ENCODE measurements around the gene MFAP4. TPM values are rescaled to one million over a fixed set of nuclear protein-coding genes. Genes with fewer than 3 reads are reported as not detected.

Gene MFAP4
- total and polyA plus RNA-seq, 9 of the 15 experiments (the other 6 are each of a cell fraction or from before 2014, with no cell fraction given): 0.07 to 0.24 TPM; not detected in 7

GRCh38 chr17:19387921-19388521 lies 1.0 kb upstream of the MFAP4 start:
- ChIA-PET CTCF (ENCODE audit: low intra/inter-chr PET ratio) (no interaction called here), POLR2A (interaction anchor here (1.0 kb wide), 1 partner anchor 129 kb away, joined by 3 read pairs; no protein-coding TSS in a partner anchor)
- Histone ChIP-seq H3K9me1 (ENCODE audit: control insufficient read depth, insufficient read depth, low read length) (no peaks in the 10 kb centered on the region), H2AFZ (ENCODE audit: low read depth, low read length) (no peak overlapping the region), H3K27me3 (ENCODE audit: control insufficient read depth in 2 of 2, insufficient read depth in 2 of 2, low read length in 2 of 2) (no peaks in the 10 kb centered on the region), H3K9ac (ENCODE audit: insufficient read depth in 1 of 2, low read depth in 2 of 2, low read length in 2 of 2) (no peak overlapping the region), H4K20me1 (replicated peaks; ENCODE audit: control insufficient read depth, insufficient read depth, low read length) (no peaks in the 10 kb centered on the region), H3K27ac (ENCODE audit: extremely low read depth, low read depth, low read length) (no peak overlapping the region), H3K36me3 (ENCODE audit: control insufficient read depth, insufficient read depth, low read length) (no peaks in the 10 kb centered on the region; the same call in 1 of the 3 replicates), H3K4me3 (no peak overlapping the region), H3K4me2 (ENCODE audit: insufficient read depth, low read length) (no peak overlapping the region), H3K4me1 (replicated peaks in 1 of 2; ENCODE audit: control insufficient read depth in 2 of 2, insufficient read depth in 2 of 2, low read length in 2 of 2) (peaks cover 3 to 27% of the 10 kb centered on the region in 2 experiments; a peak in 4 of 5 replicates), H3K79me2 (ENCODE audit: control insufficient read depth, insufficient read depth, low read length) (no peaks in the 10 kb centered on the region), H3K9me3 (replicated peaks; ENCODE audit: control insufficient read depth, insufficient read depth, low read depth, low read length) (no peaks in the 10 kb centered on the region)
- WGBS (ENCODE audit: insufficient coverage, low coverage, missing lambda C conversion rate): 75% methylated on average over 2 of the region's 2 CpGs
- no TSS peak for BruUV-seq (replicated peaks)
- no peak for FAIRE-seq
- in situ Hi-C loops (cut with MboI) (no loop called here), intact Hi-C loops (cut with micrococcal nuclease) (no loop called here)
- no peak for ATAC-seq
- TF ChIP-seq EHMT2 (IDR thresholded peaks at IDR 0.05): no peak
- TF ChIP-seq ZNF232 (CRISPR knock-in tag; IDR thresholded peaks at IDR 0.05): no peak
- TF ChIP-seq ATF1 (CRISPR knock-in tag; IDR thresholded peaks at IDR 0.05): no peak
- no peak for TF ChIP-seq ATF1 (tag; IDR thresholded peaks at IDR 0.05)
- no peak for TF ChIP-seq SMARCE1 (IDR thresholded peaks at IDR 0.05)
- TF ChIP-seq SRSF1 (IDR thresholded peaks at IDR 0.05; ENCODE audit: low read depth, low read length): no peak
- no peak for TF ChIP-seq TGIF2 (CRISPR knock-in tag; IDR thresholded peaks at IDR 0.05)
- no peak for TF ChIP-seq NBN (IDR thresholded peaks at IDR 0.05; ENCODE audit: low read depth)
- TF ChIP-seq ZBTB43 (CRISPR knock-in tag; IDR thresholded peaks at IDR 0.05): no peak
- DNase-seq (ENCODE audit: extremely low read depth in 1 of 4, low spot score in 3 of 4): no peak
